Ishikawa (cell line): ENCODE data around the gene RGS16.

ENCODE experiments used
- CEBPB ChIP-seq: IDR thresholded peaks from 2 replicates; pipeline ENCODE4 v1.6.1; 2012
- CREB1 ChIP-seq: IDR thresholded peaks from 2 replicates; pipeline ENCODE4 v1.6.1; 2012; ENCODE audit warnings: low read depth
- EGR1 ChIP-seq: IDR thresholded peaks from 2 replicates; pipeline ENCODE4 v1.6.1; 2012
- EP300 ChIP-seq: IDR thresholded peaks from 2 replicates; pipeline ENCODE4 v1.6.1; 2012; ENCODE audit warnings: borderline replicate concordance
- FOXM1 ChIP-seq: IDR thresholded peaks from 2 replicates; pipeline ENCODE4 v1.6.1; 2012; ENCODE audit warnings: low read depth, borderline replicate concordance
- MAX ChIP-seq: IDR thresholded peaks from 2 replicates; pipeline ENCODE4 v1.6.1; 2012
- NFIC ChIP-seq: IDR thresholded peaks from 2 replicates; pipeline ENCODE4 v1.6.1; 2012
- RAD21 ChIP-seq: IDR thresholded peaks from 2 replicates; pipeline ENCODE4 v1.6.1; 2012; ENCODE audit warnings: low read depth
- REST ChIP-seq: IDR thresholded peaks from 2 replicates; pipeline ENCODE4 v1.6.1; 2012; ENCODE audit warnings: low read depth, mild to moderate bottlenecking
- TAF1 ChIP-seq: IDR thresholded peaks from 2 replicates; pipeline ENCODE4 v1.6.1; 2012; ENCODE audit warnings: low read depth, mild to moderate bottlenecking
- TCF12 ChIP-seq: IDR thresholded peaks from 2 replicates; pipeline ENCODE4 v1.6.1; 2012; ENCODE audit warnings: low read depth
- TEAD4 ChIP-seq: IDR thresholded peaks from 2 replicates; pipeline ENCODE4 v1.6.1; 2012
- USF1 ChIP-seq: IDR thresholded peaks from 2 replicates; pipeline ENCODE4 v1.6.1; 2012
- YY1 ChIP-seq: IDR thresholded peaks from 2 replicates; pipeline ENCODE4 v1.6.1; 2012; ENCODE audit warnings: low read depth
- ZBTB7A ChIP-seq: IDR thresholded peaks from 2 replicates; pipeline ENCODE4 v1.6.1; 2012; ENCODE audit warnings: low read depth

The RGS16 gene

GRCh38 chr1:182616130-182617013, 12.2 kb upstream of the RGS16 start:
- TF ChIP-seq TEAD4 (no peak), FOXM1 (no peak), EP300 (no peak), REST (no peak), MAX (no peak), ZBTB7A (0 out of 2 replicates have a peak, but pooled peaks have one; percentile 54), TCF12 (peak; percentile 38; the same call in 1 of the 2 replicates), CREB1 (no peak), CEBPB (peak; percentile 86), TAF1 (no peak), USF1 (no peak), RAD21 (no peak), YY1 (no peak), NFIC (peak; percentile 79), EGR1 (no peak)

GRCh38 chr1:182615468-182616129, 11.4 kb upstream of the RGS16 start:
- TF ChIP-seq CEBPB, result no peak
- no peak for TF ChIP-seq MAX
- no peak for TF ChIP-seq CREB1
- no peak for TF ChIP-seq USF1
- no peak for TF ChIP-seq REST
- no peak for TF ChIP-seq EP300
- no peak for TF ChIP-seq TEAD4
- TF ChIP-seq ZBTB7A, result no peak
- no peak for TF ChIP-seq TAF1
- TF ChIP-seq FOXM1, result no peak

GRCh38 chr1:182614796-182615454, 10.7 kb upstream of the RGS16 start:
- 0 out of 2 replicates have a peak, but pooled peaks have one; percentile 29 for TF ChIP-seq TCF12
- TF ChIP-seq MAX, result peak; percentile 80
- TF ChIP-seq RAD21, result no peak
- TF ChIP-seq TEAD4, result peak; percentile 23; the same call in 1 of the 2 replicates
- TF ChIP-seq EGR1, result no peak
- no peak for TF ChIP-seq CEBPB
- TF ChIP-seq YY1, result 0 out of 2 replicates have a peak, but pooled peaks have one; percentile 32
- TF ChIP-seq USF1, result 0 out of 2 replicates have a peak, but pooled peaks have one; percentile 10
- no peak for TF ChIP-seq CREB1
- TF ChIP-seq REST, result no peak
- no peak for TF ChIP-seq EP300
- no peak for TF ChIP-seq TAF1
- TF ChIP-seq ZBTB7A, result no peak
- TF ChIP-seq NFIC, result peak; percentile 33; the same call in 1 of the 2 replicates
- no peak for TF ChIP-seq FOXM1
